Upper lobe of right lung (tissue), 1 donor: ENCODE measurements around the gene PLPP4. TPM values are rescaled to one million over a fixed set of nuclear protein-coding genes. Genes with fewer than 3 reads are reported as not detected.
A peak's percentile ranks its signal among the peaks of the same experiment; 100 is the strongest.

Experiments used
- ATAC-seq: fragments of 200-7000 bp; cut with Tn5 transposase; one replicate; pipeline ENCODE4 v1.9.1; 2020; ENCODE audit warnings: mild to moderate bottlenecking, moderate library complexity
- DNase-seq: peaks from one replicate; pipeline ENCODE4 v3.0.0-alpha.2; 2020
- H3K27ac ChIP-seq: fragments of 200-600 bp; one replicate; pipeline ENCODE4 v1.8.0; 2022
- H3K27me3 ChIP-seq: fragments of 200-600 bp; one replicate; pipeline ENCODE4 v1.8.0; 2022; ENCODE audit warnings: mild to moderate bottlenecking
- H3K36me3 ChIP-seq: fragments of 200-600 bp; one replicate; pipeline ENCODE4 v1.8.0; 2022
- H3K4me1 ChIP-seq: fragments of 200-600 bp; one replicate; pipeline ENCODE4 v1.8.0; 2022
- H3K4me3 ChIP-seq: fragments of 200-600 bp; one replicate; pipeline ENCODE4 v1.8.0; 2022; ENCODE audit warnings: mild to moderate bottlenecking
- H3K9me3 ChIP-seq: fragments of 200-600 bp; one replicate; pipeline ENCODE4 v1.8.0; 2022
- CTCF ChIP-seq: fragments of 200-600 bp; IDR thresholded peaks from one replicate; pipeline ENCODE4 v1.8.0; 2022; ENCODE audit warnings: antibody characterized with exemption
- intact Hi-C: fragments of 100-400 bp; cut with DNase I; formaldehyde crosslinking; loops from one replicate; pipeline ENCODE4 v1.11.0; 2022
- total RNA-seq: library from RNA; stranded (reverse); fragmentation: NEBNext Ultra II Directional; extraction: Animal tissue kit (Norgen Biotek cat#: 25700); gene quantifications from one replicate; pipeline ENCODE4 v1.2.1, GENCODE V29; 2021
- donor health status: DM: no; HTN: yes; CAD: no; lungs with severe emphysema.

PLPP4 gene
- total RNA-seq, 1 donor from 2014 or later = 0.38 TPM

- DNase-seq = no peak
- no peak for ATAC-seq
- Histone ChIP-seq H3K27ac (no peak overlapping the region), H3K27me3 (peaks cover 51% of the 10 kb centered on the region), H3K9me3 (no peaks in the 10 kb centered on the region), H3K4me1 (peaks cover 7% of the 10 kb centered on the region), H3K4me3 (peak overlapping the region; percentile 28), H3K36me3 (no peaks in the 10 kb centered on the region)
- no peak for TF ChIP-seq CTCF
- intact Hi-C loops = no loop called here
Measured at GRCh38 chr10:120457431-120458172, 575 bp downstream of the PLPP4 start.

GRCh38 chr10:120458432-120458831 lies 1.4 kb downstream of the PLPP4 start:
- Histone ChIP-seq H3K36me3 (no peaks in the 10 kb centered on the region), H3K9me3 (no peaks in the 10 kb centered on the region), H3K4me1 (peaks cover 7% of the 10 kb centered on the region), H3K27me3 (peaks cover 51% of the 10 kb centered on the region), H3K27ac (no peak overlapping the region), H3K4me3 (no peak overlapping the region)
- no peak for TF ChIP-seq CTCF
- ATAC-seq (no peak), DNase-seq (no peak)
- intact Hi-C loops = no loop called here

GRCh38 chr10:120459185-120459584 lies 2.2 kb downstream of the PLPP4 start:
- H3K9me3 ChIP-seq = no peaks in the 10 kb centered on the region
- H3K27me3 ChIP-seq = peaks cover 51% of the 10 kb centered on the region

DNA sequence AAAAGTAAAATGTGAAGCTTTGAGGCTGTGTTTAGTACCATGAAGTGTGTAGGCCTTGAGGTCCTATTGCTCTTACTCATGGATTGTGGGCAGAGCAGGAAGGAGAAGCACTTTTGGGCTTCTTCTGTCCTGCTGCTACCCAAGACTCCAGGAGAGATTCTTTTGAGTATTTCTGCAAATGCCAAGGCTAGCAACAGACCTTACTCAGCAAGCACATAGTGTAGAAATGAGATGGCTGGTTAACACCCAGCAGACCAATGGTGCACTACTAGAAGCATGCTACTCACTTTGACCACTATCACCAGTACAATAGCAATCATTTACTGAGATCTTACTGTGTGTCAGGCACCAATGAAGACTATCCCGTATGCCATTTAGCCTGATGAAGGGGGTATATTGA lies 3.2 kb downstream of the PLPP4 start:
- ATAC-seq (no peak), DNase-seq (no peak)
- Histone ChIP-seq H3K4me3 (no peak overlapping the region), H3K4me1 (peaks cover 7% of the 10 kb centered on the region), H3K9me3 (no peaks in the 10 kb centered on the region), H3K36me3 (no peaks in the 10 kb centered on the region), H3K27ac (no peak overlapping the region), H3K27me3 (peaks cover 51% of the 10 kb centered on the region)
- no peak for TF ChIP-seq CTCF
- intact Hi-C loops = no loop called here

More at GRCh38 chr10:120459185-120459584, 2.2 kb downstream of the PLPP4 start:
- Histone ChIP-seq H3K4me3 (no peak overlapping the region), H3K36me3 (no peaks in the 10 kb centered on the region), H3K4me1 (peaks cover 7% of the 10 kb centered on the region), H3K27ac (no peak overlapping the region)
- no peak for TF ChIP-seq CTCF
- intact Hi-C loops = no loop called here
- ATAC-seq (no peak), DNase-seq (no peak)

DNA sequence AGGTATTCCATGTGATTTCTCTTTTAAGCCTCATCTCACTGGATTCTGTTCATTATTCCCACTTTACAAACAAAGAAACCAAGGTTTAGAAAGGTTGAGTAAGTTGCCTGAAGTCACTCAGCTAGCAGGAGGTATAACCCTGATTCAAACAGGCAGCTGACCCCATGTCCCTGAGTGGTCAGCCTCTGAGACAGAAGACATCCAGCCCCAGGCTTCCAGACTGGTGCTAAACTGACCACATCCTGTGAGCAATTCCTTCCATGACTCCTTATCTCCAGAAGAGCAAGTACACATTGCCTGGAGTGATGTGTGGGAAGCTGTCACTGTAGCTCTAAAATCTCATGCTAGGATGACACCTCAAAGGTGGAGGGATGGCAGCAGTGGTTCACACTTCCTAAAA lies 3.7 kb downstream of the PLPP4 start:
- no peak for ATAC-seq
- Histone ChIP-seq H3K36me3 (no peaks in the 10 kb centered on the region), H3K27me3 (peaks cover 50% of the 10 kb centered on the region), H3K9me3 (no peaks in the 10 kb centered on the region), H3K27ac (no peak overlapping the region), H3K4me3 (no peak overlapping the region), H3K4me1 (peaks cover 7% of the 10 kb centered on the region)
- no peak for TF ChIP-seq CTCF
- intact Hi-C loops = no loop called here
- DNase-seq = no peak
